G401 (cell line): ENCODE data around the gene RBM47. TPM values are rescaled to one million over a fixed set of nuclear protein-coding genes. Genes with fewer than 3 reads are reported as not detected.
"Not testable (repeated sequence)": the region's sequence is repeated elsewhere in the genome, so short reads cannot be mapped to it uniquely, and the experiment has no call there.

Source experiments
- DNase-seq: peaks from one replicate; pipeline ENCODE4 v3.0.0-alpha.2; 2015; ENCODE audit warnings: low spot score
- in situ Hi-C: cut with HindIII; loops from 2 replicates; pipeline ENCODE4 v1.10.0; 2016; ENCODE audit warnings: low sequenced_read_pairs, mixed read lengths
- total RNA-seq: library from RNA; depleted of rRNA; stranded (reverse); fragments of >200 nt; shearing (Covaris generic); gene quantifications from 2 replicates; pipeline ENCODE4 v1.2.3, GENCODE V29; 2014

The RBM47 gene
- total RNA-seq, 1 experiment from 2014 or later = 49.7 TPM

DNA sequence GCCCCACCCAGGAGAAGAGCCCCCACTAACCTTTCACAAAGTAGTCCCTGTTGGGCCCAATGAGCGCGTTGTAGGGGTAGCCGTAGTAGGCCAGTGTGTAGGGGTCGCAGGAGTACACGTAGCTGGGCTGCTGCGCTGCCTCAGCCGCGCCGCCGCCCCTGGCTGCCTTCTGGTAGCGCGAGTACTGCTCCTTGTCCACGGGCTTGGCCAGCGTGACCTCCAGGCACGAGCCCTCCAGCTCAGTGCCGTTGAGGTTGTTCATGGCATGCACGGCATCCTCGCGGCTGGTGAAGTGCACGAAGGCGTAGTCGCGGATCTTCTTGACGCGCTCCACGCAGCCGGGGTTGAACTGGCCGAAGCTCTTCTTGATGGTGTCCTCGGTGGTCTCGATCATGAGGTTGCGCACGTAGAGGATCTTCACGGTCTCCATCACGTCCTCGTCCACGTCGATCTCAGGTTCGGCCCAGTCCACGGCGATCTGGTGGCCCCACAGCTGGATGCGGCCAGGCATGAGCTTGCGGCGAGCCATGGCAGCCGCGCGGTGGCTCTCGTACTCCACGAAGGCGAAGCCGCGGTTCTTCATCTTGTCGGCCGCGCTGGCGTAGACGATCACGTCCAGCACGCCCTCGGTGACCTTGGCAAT lies 191.8 kb downstream of the RBM47 start:
- no peak for DNase-seq
- in situ Hi-C loops = no loop called here

GRCh38 chr4:40435306-40435705 lies 194.4 kb downstream of the RBM47 start:
- in situ Hi-C loops, DNase-seq: not testable (repeated sequence)

GRCh38 chr4:40434126-40434687 lies 195.5 kb downstream of the RBM47 start:
- in situ Hi-C loops = no loop called here
- no peak for DNase-seq

DNA sequence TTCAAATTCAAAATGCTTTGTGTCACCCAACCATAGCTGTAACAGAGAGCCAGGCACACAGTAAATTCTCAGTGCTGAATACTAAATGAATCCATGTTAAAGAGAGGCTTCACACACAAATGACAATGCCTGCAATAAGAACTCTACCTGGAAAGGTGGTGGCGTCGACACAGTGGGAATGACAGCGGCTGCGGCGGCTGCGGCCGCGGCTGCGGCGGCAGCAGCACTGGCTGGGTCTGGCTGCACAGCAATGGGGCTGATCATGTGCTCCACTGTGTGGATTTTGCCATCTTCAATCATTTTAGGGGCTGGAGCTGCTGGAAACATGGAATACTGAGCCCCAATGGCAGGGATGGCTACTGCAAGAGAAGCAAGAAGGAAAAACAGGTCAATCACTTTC lies 197.2 kb downstream of the RBM47 start:
- no peak for DNase-seq
- in situ Hi-C loops = no loop called here

DNA sequence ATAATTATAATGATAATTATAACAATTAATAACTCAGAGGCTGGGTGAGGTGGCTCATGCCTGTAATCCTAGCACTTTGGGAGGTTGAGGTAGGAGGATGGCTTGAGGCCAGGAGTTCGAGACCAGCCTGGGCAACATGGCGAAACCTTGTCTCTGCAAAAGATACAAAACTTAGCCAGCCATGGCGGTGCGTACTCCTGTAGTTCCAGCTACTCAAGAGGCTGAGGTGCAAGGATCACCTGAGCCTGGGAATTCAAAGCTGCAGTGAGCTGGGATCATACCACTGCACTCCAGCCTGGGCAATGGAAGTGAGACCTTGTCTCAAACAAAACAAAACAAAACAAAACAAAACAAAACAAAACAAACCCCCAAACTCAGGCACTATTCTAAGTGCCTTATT lies 201.8 kb downstream of the RBM47 start:
- DNase-seq, in situ Hi-C loops: not testable (repeated sequence)

DNA sequence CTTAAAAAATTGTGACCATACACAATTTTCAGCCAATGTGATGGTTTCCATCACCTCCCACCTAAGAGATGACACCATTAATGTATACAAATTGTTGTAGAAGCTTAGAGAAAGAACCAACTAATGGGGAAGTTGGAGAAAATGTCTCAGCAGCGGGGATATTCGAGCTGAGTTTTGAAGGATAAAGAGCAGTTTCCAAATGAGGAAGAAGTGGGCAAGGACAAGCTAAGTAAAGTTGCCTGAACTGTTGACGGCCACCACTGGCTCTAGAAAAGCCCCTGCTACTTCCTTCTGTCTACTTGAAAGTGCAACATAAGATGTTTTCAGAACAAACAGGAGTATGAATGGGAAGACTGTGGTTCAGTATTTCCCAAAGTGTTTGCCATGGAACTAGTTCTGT lies 202.5 kb downstream of the RBM47 start:
- no peak for DNase-seq
- in situ Hi-C loops = no loop called here

DNA sequence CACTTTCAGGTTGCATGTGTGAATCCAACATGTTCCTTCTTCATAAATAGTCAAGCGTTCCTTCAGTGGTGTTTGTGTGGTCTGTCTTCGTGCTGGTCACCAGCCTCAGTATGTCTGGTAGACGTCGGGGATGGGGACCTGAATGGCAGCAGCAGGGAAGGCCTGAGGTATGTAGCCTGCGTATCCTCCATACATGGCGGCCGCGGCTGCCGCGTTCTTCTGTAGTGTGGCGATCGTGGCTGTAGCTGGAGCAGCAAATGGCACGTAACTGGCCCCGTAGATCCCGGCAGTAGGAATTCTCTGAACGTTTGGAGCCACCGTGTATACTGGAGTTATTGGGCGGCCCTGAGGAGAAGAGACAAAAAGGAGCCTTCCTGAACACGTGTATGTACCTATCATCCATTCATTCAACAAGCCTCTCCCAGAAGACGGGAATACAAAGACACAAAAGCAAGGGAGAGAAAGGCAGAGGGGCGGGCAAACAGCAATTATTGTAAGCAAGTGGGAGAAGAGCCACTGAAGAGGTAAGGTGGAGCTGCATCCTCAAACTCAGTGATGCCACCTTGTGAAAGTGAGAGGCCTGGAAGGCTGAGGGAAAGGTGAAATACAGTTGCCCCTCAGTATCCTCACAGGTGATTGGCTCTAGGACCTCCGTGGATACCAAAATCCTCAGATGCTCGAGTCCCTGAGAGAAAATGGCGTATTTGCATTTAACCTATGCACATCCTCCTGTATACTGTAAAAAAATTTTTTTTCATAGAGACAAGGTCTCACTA lies 203.7 kb downstream of the RBM47 start:
- DNase-seq = no peak
- in situ Hi-C loops = no loop called here

- in situ Hi-C loops = no loop called here
- no peak for DNase-seq
Measured at GRCh38 chr4:40423735-40424134, 205.9 kb downstream of the RBM47 start.

GRCh38 chr4:40421839-40422708 lies 207.6 kb downstream of the RBM47 start:
- in situ Hi-C loops = no loop called here
- DNase-seq = no peak

DNA sequence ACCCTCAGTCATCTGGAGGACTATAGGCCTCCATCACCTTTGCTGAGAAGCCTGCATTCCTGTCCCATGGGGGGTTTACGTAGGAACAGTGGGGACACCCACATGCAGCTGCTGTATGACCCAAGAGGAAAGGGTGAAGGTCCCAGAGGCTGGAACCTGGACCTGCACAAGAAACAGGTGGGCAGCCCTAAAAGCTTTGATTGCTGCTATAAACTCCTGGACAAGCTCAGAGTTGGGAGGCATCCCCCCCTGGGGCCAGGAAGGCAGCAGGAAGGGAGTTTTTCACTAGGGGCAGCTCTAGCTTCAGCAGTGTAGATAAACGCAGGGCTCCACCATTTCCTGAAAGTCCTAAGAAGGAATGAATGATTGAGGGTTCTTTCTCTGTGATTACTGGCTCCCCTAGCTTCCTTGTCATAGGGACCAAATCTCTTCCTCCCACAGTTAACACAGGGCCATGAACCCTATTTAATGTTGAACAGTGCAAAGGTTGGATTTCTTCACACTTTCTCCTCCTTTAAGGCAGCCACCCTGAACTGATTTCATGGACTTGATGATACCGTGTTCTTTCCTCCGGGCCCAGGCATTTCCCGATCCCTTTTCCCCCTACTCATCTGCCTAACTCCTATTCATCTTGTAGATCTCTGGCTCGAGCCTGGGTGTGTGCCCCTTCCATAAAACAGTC lies 210.3 kb downstream of the RBM47 start:
- in situ Hi-C loops = no loop called here
- DNase-seq = no peak

DNA sequence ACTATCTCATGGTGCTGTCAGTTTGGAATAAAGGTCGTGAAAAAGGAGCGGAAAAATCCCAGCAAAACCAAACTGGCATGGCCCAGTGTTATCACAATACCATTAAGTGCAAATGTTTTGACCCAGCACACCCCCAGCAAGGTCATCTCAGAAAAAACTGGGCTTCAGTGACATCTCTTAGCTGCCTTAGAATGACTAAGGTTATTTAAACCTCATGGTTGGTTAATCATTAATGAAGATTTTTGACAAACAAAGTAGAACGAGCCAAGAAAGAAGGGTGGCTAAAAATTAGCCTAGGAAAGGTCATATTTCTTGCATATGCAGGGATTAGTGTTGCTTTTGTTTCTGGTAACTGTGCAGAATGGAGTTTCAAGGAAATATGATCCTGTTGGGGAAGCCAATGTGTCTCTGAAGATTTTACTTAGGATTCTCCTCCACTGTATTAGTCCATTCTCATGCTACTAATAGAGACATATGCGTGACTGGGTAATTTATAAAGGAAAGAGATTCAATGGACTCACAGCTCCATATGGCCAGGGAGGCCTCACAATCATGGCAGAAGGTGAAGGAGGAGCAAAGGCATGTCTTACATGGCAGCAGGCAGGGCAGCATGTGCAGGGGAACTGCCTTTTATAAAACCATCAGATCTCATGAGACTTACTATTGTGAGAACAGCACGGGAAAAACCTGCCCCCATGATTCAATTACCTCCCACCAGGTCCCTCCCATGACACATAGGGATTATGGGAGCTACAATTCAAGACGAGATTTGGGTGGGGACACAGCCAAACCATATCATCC lies 211.0 kb downstream of the RBM47 start:
- in situ Hi-C loops = no loop called here
- DNase-seq = no peak

DNA sequence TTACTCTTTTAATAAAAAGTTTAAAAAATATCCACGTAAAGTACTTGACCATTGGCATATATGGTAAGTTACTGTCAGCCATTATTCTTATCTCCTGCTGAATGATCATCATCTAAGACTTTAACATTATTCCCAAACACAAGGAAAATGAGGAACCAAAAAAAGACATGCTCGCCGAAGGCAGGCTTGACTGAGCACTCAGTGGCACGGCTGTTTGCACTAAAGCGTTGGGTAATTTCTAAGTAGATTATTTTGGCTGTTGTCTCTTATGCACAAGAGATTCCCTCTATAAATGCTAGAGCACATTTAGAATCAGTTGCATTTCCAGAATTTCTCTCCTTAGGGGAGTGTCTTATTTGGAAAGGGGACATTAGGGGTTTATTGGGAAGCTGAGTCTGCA lies 211.7 kb downstream of the RBM47 start:
- in situ Hi-C loops = no loop called here
- no peak for DNase-seq

DNA sequence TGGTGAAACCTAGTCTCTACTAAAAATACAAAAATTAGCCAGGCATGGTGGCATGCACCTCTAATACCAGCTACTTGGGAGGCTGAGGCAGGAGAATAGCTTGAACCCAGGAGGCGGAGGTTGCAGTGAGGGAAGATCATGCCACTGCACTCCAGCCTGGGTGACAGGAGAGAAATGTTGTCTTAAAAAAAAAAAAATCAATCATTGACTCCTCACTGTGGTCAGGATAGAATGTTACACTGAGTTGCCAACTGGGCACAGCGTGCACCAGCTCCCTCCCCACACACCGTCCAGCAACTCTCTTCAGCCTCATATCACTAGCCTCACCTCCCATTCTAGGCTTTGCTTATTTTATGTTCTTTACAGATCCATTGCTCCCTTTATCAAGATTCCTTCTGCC lies 215.0 kb downstream of the RBM47 start:
- DNase-seq = no peak
- in situ Hi-C loops = no loop called here

DNA sequence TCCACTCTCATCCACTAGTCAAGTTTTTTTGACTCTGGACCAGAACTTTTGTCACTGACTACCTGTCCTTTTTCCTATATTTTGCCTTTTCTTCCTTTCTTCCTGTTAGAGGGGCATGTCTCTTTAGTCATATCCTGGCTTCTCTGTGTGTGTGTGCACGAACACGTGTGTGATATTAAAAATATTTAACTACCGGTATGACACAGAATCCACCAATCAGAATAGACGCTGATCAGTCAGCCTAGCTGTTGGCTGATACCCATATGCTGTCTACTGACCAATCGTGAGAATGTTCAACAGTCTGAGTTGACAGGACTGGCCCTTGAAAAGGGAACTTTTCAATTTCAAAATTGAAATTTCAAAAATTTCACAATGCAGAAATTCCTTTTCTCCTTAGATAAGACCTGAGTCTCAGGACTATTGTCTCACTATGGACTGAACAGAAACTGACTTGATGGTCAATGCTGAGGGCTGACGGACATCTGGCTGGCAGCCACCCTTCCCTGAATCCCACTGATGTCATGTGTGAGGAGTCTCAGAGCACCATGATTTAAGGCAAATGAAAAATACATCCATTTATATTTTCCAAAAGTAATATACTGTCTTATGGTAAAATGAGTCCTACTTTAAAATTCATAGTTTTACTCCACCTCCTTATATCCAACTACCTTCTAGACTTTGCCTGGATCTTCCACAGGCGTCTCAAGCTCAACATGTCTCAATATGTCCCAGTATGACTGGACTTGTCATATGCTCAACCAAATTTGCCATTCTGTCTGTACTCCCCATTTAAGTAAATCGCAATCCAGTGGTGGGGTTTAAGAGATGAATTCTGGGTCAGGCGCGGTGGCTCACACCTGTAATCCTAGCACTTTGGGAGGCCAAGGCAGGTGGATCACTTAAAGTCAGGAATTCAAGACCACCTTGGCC lies 216.5 kb downstream of the RBM47 start:
- no peak for DNase-seq
- in situ Hi-C loops = no loop called here

- in situ Hi-C loops = no loop called here
- DNase-seq = no peak
Measured at GRCh38 chr4:40412388-40412787, 217.3 kb downstream of the RBM47 start.

DNA sequence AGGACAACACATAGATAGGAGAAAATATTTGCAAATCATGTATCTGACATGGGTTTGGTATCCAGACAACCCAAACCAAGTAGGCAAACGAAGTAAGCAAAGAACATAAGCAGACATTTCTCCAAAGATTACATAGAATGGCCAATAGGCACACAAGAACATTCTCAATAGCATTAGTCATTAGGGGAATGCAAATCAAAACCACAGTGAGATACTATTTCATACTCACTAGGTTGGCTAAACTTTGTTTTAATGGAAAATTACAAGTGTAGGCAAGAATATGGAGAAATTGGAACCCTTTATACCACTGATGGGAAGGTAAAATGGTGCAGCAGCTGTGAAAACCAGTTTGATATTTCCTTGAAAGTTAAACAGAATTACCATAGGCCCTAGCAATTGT lies 219.8 kb downstream of the RBM47 start:
- in situ Hi-C loops = no loop called here
- no peak for DNase-seq

DNA sequence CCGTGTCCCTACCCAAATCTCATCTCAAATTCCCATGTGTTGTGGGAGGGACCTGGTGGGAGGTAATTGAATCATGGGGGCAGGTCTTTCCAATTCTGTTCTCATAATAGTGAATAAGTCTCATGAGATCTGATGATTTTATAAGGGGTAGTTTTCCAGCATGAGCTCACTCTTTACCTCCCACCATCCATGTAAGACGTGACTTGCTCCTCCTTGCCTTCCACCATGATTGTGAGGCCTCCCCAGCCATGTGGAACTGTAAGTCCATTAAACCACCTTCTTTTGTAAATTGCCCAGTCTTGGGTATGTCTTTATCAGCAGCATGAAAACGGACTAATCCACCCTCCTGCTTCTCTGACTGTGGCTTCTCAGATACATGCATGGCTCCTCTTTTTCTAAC lies 222.2 kb downstream of the RBM47 start:
- DNase-seq, in situ Hi-C loops: not testable (repeated sequence)
